ENCODE measurements around the gene CXCL13. TPM values are rescaled to one million over a fixed set of nuclear protein-coding genes. Genes with fewer than 3 reads are reported as not detected.
"Not testable (repeated sequence)": the region's sequence is repeated elsewhere in the genome, so short reads cannot be mapped to it uniquely, and the experiment has no call there.

The CXCL13 gene
- total RNA-seq, result under 1 TPM in 1 of 4 donors, not detected in 3; 0.34 TPM

GRCh38 chr4:77605210-77605902 is at the start of gene CXCL13:
CXCL13 (plus strand) TSS chr4:77605820; CDS start chr4:77605866, 46 bp downstream.
- H3K4me3 ChIP-seq (ENCODE audit: low read depth, poor library complexity, severe bottlenecking), result no peak within 1 kb of the TSS
- intact Hi-C loops (cut with DNase I; ENCODE audit: low total_unique reads), result no loop called here
- 93 to 98% methylated on average over 8 of the region's 8 CpGs for WGBS, 2 donors
- DNase-seq (ENCODE audit: low spot score in 2 of 2), result no peak
- TF ChIP-seq CTCF (IDR thresholded peaks at IDR 0.05) (no peak), POLR2A (IDR thresholded peaks at IDR 0.05) (no peak)

GRCh38 chr4:77560170-77560569 is 45.5 kb upstream of the CXCL13 start:
- intact Hi-C loops (cut with DNase I; ENCODE audit: low total_unique reads), result no loop called here
- TF ChIP-seq POLR2A (IDR thresholded peaks at IDR 0.05) (no peak), CTCF (IDR thresholded peaks at IDR 0.05) (no peak)
- WGBS, 2 donors, result 77 to 94% methylated on average over 1 of the region's 1 CpG
- DNase-seq (ENCODE audit: low spot score in 2 of 2), result no peak
- H3K4me3 ChIP-seq (ENCODE audit: low read depth, poor library complexity, severe bottlenecking), result no peak overlapping the region

- DNase-seq (ENCODE audit: low spot score in 2 of 2); H3K4me3 ChIP-seq (ENCODE audit: low read depth, poor library complexity, severe bottlenecking); intact Hi-C loops (cut with DNase I; ENCODE audit: low total_unique reads): not testable (repeated sequence)
- WGBS, 2 donors, result 95 to 98% methylated on average over 7 of the region's 12 CpGs
These were observed 43.9 kb upstream of the CXCL13 start for GRCh38 chr4:77561720-77562119.

- H3K4me3 ChIP-seq (ENCODE audit: low read depth, poor library complexity, severe bottlenecking), result no peak overlapping the region
- intact Hi-C loops (cut with DNase I; ENCODE audit: low total_unique reads), result no loop called here
- no peak for TF ChIP-seq POLR2A (IDR thresholded peaks at IDR 0.05)
- TF ChIP-seq CTCF (IDR thresholded peaks at IDR 0.05), result no peak
- WGBS, 2 donors, result 37 to 50% methylated on average over 2 of the region's 2 CpGs
- no peak for DNase-seq (ENCODE audit: low spot score in 2 of 2)
These were observed 41.4 kb upstream of the CXCL13 start for GRCh38 chr4:77564231-77564630.

- TF ChIP-seq POLR2A (IDR thresholded peaks at IDR 0.05) (no peak), CTCF (IDR thresholded peaks at IDR 0.05) (no peak)
- intact Hi-C loops (cut with DNase I; ENCODE audit: low total_unique reads), result no loop called here
- 70 to 77% methylated on average over 3 of the region's 3 CpGs for WGBS, 2 donors
- no peak overlapping the region for H3K4me3 ChIP-seq (ENCODE audit: low read depth, poor library complexity, severe bottlenecking)
- no peak for DNase-seq (ENCODE audit: low spot score in 2 of 2)
These were observed 39.5 kb upstream of the CXCL13 start for GRCh38 chr4:77566148-77566547.

- TF ChIP-seq CTCF (IDR thresholded peaks at IDR 0.05), result no peak
- no peak for TF ChIP-seq POLR2A (IDR thresholded peaks at IDR 0.05)
- H3K4me3 ChIP-seq (ENCODE audit: low read depth, poor library complexity, severe bottlenecking), result no peak overlapping the region
- DNase-seq (ENCODE audit: low spot score in 2 of 2), result no peak
- intact Hi-C loops (cut with DNase I; ENCODE audit: low total_unique reads), result no loop called here
These were observed 38.1 kb upstream of the CXCL13 start for GRCh38 chr4:77567549-77567948.

- DNase-seq (ENCODE audit: low spot score in 2 of 2); intact Hi-C loops (cut with DNase I; ENCODE audit: low total_unique reads); H3K4me3 ChIP-seq (ENCODE audit: low read depth, poor library complexity, severe bottlenecking): not testable (repeated sequence)
- 93 to 95% methylated on average over 11 to 30 of the region's 32 CpGs for WGBS, 2 donors
These were observed 35.0 kb upstream of the CXCL13 start for GRCh38 chr4:77570508-77571214.

All from lower leg skin (tissue), 4 donors.